ENCODE results near the gene MVD. TPM values are rescaled to one million over a fixed set of nuclear protein-coding genes. Genes with fewer than 3 reads are reported as not detected.

MVD gene
- total RNA-seq = 324 and 341 TPM in 2 replicates

GRCh38 chr16:88662843-88663606 lies at the start of gene MVD:
Gene MVD (minus strand): TSS chr16:88663091. CDS start chr16:88663080, 11 bp downstream.

GRCh38 chr16:88706229-88706964 lies 43.5 kb upstream of the MVD start, which contains the start of the genes CTU2 and RNF166:
Gene CTU2 (plus strand): TSS chr16:88706503. CDS start chr16:88706531, 28 bp downstream.
Gene RNF166 (minus strand): TSS chr16:88706408. CDS start chr16:88706325, 83 bp downstream.

GRCh38 chr16:88686439-88687253 lies 23.8 kb upstream of the MVD start, which contains the start of gene SNAI3:
Gene SNAI3 (minus strand): TSS chr16:88686507. CDS start chr16:88686406, 101 bp downstream.

GRCh38 chr16:88650749-88651275 lies 12.1 kb downstream of the MVD start, which contains the start of gene CYBA:
Gene CYBA (minus strand): TSS chr16:88651053. CDS start chr16:88651013, 40 bp downstream.

GRCh38 chr16:88638323-88639230 lies 24.3 kb downstream of the MVD start, which contains the start of gene IL17C:
Gene IL17C (plus strand): TSS chr16:88638572. CDS start chr16:88638642, 70 bp downstream.

Other genes with a start within 250 kb of the MVD start
- gene ZFPM1, start 209.8 kb downstream of the MVD start, total RNA-seq = 0.59 and 0.84 TPM in 2 replicates
- 14.0 and 16.5 TPM in 2 replicates for gene ZC3H18, start 92.7 kb downstream of the MVD start, total RNA-seq
- gene IL17C, start 24.5 kb downstream of the MVD start, total RNA-seq = not detected in 2 replicates
- gene CYBA, start 12.0 kb downstream of the MVD start, total RNA-seq = 218 and 230 TPM in 2 replicates
- under 0.01 and 0.45 TPM in 2 replicates for gene SNAI3, start 23.4 kb upstream of the MVD start, total RNA-seq
- gene RNF166, start 43.3 kb upstream of the MVD start, total RNA-seq = 24.8 and 27.7 TPM in 2 replicates
- gene CTU2, start 43.4 kb upstream of the MVD start, total RNA-seq = 23.9 and 24.7 TPM in 2 replicates
- gene PIEZO1, start 122.1 kb upstream of the MVD start, total RNA-seq = 161 and 182 TPM in 2 replicates
- gene CDT1, start 140.7 kb upstream of the MVD start, total RNA-seq = 64.8 and 67.1 TPM in 2 replicates
- 237 and 254 TPM in 2 replicates for gene APRT, start 148.8 kb upstream of the MVD start, total RNA-seq
- 21.6 and 21.7 TPM in 2 replicates for gene GALNS, start 193.9 kb upstream of the MVD start, total RNA-seq
- 40.2 and 53.4 TPM in 2 replicates for gene TRAPPC2L, start 194.0 kb upstream of the MVD start, total RNA-seq
- not detected in 2 replicates for gene PABPN1L, start 203.6 kb upstream of the MVD start, total RNA-seq